Stimulated activated CD4-positive, alpha-beta T cell treated with anti-CD3 and anti-CD28 coated beads, Interleukin-2, amount 100 ng/mL, for 24 hours (primary cell): Measurements from ENCODE around the gene ZNF236.
A peak's percentile ranks its signal among the peaks of the same experiment; 100 is the strongest.

Experiments used
- DNase-seq, 2 donors: peaks; one replicate each; pipeline ENCODE4 v3.0.0-alpha.2; 2020

The ZNF236 gene

DNA sequence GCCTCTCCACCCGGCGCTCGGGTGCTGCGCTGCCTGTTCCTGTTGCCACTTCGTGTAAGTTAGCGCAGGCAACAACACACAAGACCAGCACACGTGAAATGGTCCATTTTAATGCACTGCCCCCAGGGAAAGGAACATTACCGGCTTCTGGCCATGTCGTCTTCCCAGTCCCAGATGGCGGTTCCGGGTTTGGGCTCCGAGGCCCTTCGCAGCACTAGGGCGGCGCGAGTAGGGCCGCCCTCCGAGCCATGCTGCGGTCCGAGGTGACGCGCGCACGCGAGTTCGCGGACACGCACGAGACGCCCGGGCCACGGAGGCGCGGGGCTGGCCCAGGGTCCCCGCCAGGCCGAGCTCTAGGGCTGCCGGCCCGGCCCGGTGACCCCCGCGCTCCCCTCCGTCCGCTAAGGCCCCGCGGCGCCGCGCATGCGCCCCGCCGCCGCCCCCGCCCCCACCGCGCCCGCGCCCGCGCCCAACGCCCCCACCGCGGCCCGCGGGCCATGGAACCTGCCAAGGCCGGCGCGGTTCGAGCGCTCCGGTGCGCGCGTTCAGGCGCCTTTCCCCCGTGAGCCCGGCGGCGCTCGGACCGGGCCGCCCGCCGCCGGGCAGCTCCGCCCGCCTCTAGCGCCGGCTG, 367 bp upstream of the ZNF236 start:
- DNase-seq = peak; percentile 58 to 65

DNA sequence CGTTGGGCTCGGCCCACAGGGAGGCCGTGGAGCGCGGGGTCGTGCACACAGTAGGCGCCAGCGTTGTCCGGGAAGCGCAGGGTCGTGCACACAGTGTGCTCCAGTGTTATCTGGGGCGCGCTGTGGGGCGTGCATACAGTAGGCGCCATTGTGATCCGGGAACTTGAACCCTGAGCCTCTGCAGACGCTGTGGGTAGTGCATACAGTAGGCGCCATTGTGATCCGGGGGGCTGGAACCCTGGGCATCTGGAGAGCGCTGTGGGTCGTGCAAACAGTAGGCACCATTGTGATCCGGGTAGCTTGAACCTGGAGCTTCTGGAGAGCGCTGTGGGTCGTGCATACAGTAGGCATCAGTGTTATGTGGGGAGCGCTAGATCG, 793 bp downstream of the ZNF236 start:
- DNase-seq = peak; percentile 24 to 30

DNA sequence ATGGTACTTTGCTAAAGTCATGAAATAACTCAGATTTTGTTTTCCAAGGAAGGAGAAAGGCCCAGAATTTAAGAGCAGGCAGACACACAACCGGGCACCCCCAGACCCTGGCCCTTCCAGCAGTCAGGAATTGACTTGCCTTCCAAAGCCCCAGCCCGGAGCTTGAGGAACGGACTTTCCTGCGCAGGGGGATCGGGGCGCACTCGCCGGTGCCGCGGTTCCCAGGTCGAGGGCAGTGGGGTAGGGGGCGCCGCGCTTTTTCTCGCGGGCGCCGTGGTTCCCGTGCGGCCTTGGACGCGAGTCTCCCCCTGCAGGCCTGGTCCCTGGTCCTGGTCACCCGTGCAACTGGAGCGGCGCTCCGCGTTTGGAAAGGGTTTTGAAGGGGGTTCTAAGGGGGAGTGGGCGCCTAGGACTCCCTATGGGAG, 1.2 kb downstream of the ZNF236 start:
- DNase-seq = peak; percentile 23 to 24

DNA sequence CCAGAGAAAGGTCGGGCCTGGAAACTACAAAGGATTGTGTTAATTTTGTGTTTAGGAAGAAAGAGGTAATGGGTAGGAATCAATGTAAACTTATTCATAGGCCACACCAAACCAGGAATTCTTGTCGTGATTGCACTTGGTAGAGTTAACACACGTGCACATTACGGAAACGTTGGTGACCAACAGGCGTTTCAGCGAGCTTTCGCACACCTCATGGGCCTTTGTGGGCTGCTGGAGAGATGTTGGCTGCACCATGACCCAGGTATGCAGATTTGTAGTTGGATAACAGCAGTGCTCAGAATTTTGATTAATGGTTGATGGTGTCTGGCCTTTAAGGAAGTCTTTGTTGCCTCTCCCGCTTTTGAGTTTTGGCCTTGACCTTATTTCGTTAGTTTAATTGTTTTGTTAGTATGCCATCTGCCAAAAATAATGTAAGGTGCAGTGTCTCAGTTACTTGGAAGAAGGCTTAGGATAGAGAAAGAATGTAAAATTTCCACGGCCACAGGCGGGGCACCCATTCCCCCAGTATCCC, 1.9 kb downstream of the ZNF236 start:
- DNase-seq = no peak

DNA sequence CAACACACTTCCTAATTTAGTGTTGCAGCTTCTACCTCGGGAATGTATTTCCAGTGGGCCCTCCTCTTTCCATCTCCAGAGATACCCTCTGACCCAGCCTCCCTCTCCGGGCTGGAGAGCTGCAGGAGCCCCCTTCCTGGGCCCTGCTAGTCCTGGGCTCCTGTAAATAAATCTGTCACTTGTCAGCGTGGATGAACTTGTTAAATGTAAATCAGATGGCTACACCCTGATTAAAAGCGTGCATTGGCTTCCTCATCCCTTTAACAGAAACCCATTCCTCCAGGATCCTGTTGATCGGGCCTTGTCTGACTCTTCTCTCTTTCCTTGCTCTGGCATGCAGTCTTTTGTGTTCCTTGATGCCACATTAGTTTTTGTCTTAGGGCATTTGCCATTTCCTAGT, 2.4 kb downstream of the ZNF236 start:
- DNase-seq = no peak

DNA sequence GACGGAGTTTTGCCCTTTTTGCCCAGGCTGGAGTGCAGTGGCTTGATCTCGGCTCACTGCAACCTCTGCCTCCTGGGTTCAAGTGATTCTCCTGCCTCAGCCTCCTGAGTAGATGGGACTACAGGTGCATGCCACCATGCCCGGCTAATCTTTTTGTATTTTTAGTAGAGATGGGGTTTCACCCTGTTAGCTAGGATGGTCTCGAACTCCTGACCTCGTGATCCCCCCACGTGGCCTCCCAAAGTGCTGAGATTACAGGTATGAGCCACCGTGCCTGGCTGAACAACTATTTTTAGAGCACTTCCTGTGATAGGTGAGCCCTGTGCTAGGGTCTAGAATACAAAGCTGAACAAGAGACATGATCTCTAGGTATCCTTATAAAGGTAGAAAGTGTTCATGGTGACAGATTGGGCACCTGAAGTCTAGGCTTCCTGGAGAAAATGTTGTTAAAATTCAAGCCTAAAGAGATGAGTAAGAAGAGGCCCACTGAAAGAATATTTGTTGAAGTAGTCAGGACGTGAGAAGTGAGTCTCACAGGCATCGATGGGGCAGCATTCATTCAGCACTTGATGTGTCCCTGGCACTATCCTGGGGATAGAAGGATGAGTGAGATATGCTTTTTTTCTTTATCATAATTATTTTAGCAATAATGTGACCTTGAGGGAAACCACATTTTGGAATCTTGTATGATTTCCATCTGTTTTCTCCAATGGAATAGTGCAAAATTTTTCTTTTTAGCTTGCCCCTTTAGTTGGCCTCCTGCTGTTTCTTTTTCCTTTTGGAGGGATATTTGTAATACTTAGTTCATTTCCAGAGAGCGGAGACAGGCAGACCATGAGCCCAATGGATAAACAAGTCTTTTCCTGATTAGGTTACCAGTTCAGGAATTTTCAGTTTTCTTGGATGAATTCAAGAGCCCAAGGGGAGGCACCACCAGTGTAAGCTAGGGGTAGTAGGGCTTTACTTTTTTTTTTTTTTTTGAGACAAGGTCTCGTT, 5.1 kb downstream of the ZNF236 start:
- DNase-seq = no peak

DNA sequence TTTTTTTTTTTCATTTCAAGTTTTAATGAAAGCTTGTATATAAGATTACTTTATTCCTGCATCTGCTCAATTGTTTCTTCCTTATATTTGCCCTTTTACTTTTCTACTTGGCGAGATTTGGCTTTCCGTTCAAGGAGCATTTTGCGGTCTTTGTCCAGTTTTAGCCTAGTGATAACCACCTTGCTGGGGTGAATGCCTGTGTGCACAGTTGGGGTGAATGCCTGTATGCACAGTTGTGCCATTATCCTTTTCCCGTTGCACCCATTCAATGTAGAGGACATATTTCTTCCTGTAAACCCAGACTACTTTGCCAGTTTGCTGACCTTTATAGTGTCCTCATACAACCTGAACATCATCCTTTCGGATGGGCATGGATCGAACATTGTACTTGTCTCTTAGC, 12.0 kb downstream of the ZNF236 start:
- DNase-seq = no peak

DNA sequence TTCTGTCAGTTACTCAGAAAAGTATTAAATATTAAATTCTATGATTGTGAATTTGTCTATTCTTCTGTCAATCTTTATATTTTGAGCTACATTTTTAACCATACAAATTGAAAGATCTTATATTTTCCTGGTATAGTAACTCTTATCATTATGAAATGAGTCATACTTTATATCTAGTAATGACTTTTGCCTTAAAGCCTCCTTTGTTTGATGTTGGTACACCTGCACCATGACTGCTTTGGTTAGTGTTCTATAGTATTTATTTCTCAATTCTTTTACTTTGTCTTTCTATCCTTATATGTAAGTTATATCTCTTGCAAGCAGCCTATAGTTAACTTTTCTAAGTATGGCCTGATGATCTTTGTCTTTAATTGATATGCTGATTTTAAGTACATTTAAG, 13.0 kb downstream of the ZNF236 start:
- no peak for DNase-seq

DNA sequence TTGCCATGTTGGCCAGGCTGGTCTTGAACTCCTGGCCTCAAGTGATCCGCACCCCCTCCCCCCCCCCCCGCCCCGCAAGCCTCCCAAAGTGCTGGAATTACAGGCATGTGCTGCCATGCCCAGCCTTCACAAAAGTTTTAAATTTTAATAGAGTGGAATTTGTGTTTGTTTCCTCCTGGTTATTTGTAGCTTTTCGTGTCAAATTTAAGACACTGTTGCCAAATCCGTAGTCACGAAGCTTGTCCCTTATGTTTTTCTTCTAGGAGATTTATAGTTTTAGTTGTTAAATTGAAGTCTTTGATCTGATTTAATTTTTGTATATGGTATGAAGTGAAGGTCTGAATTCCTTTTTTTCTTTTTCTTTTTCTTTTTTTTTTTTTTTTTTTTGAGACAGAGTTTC, 14.7 kb downstream of the ZNF236 start:
- DNase-seq = no peak

DNA sequence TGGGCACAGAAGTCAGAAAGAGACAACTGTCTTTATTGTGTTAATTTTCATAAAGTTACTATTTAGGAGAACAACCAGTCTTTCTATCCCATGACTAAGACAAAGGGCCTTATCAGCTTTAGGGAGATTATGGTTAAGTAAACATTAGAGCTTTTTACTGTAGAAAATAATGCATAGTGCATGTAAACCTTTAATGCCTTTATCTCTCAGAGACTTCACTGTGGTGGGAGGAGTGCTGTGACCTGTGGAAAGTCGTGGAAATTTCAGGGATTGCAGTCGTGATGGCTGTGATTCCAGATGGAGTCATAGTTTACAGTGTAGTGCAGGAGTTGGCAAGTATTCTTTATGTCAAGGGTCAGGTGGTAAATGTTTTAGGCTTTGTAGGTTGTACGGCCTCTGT, 15.8 kb downstream of the ZNF236 start:
- DNase-seq = no peak

DNA sequence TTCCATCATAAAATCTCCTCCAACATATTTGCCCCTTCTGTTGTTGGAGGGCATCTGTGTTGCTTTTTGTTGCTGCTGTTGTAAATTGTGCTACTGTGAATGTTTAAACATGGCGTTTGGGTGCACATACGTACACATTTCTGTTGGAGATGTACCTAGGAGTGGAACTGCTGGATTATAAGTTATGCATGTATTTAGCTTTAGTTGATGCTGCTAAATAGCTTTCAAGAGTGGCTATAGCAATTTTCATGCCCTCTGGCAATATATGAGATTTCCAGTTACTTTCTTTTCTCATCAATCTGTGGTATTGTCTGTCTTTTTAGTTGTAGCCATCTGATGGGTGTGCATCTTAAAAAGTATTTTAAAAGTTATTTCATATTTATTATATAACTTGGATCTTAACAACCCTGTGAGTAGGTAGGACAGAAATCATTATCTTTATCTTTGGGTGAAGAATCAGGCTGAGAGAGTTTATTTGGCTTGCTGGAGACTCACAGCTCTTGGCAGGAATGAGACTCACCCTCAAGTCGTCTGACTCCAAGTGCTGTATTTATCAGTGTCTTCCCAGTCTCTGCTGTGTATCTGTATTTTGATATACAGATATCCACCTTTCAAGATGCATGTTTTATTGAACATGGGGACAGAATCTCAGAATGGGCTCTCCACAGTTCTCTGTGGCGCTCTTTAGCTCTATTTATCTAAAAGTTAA, 16.9 kb downstream of the ZNF236 start:
- no peak for DNase-seq

DNA sequence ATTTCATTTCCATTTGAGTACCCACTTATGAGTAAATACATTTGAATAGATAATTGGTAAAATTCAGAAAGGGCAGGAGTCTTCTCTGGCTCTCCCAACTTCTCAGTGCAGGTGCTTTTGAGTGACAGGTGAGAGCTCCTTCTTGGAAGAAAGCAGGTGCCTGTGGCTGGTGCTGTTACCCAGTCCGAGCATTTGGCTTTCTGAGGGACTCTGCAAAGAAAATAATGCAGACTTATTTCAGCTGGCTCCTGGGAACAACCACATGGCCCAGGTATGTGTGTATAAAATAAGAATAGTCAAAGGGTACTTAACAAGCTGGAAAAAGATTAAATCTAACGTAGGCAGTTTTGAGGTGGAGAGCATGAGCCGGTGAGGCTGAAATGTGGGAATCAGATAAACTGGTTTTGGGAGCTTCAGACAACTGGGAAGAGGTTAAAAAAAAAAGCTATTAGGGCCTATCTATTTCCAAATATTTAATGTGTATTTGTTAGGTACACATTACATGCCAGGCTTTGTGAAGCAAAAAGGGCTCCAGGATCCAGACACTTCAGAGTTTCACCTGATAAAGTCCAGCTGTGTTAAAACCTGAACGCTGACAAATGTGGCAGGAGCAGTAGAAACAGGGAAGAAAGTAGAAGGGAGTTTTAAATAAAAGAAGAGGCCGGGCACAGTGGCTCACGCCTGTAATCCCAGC, 20.6 kb downstream of the ZNF236 start:
- DNase-seq = no peak

DNA sequence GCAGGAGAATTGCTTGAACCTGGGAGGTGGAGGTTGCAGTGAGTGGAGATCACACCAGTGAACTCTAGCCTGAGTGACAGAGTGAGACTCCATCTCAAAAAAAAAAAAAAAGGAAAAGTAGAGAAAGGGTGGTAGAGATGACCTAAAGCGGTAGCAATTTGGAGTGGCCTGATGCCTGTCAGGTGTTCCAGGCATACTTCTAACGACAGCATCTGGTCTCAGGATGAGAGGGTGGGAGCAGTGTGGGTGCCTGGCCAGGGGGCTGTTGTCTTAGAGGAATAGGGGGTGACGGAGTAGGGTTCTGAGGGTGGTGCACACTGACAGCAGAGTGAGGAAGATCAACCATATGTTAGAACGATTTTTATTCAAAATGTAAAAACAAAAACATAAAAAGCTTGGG, 21.8 kb downstream of the ZNF236 start:
- DNase-seq = no peak

DNA sequence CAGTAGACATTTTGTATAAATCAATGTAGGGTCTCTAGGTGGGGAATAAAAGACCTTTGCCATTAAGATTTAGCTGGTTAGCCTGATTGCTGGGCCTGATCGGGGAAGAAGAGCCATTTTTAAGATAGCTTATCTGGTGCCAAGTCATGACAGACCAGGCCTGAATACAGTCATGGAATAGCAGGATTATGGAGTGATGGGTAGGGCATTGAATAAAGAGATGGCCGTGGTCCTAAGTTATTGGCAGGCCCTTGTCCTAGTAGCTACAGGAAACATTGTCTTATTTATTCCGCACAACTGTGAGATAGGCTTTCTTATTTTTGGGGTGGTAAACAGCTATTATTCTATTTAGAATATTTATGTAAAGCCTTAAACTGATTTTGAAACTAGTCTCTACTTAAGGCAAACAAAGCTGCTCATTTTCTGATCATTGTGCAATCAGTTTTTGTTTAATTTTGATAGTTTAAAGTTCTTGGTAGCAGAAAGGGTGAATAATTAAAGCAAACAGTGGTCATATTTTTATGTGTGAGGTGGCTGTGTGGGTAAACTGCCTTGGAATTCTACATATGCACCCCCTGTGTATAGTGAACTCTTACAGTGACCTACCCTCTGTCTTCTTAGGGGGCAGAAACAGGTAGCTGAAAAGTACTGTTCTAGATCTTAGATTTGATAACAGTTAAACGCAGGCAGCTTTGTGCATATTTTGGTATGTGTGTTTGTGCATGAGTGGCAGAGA, 22.6 kb downstream of the ZNF236 start:
- DNase-seq = no peak

DNA sequence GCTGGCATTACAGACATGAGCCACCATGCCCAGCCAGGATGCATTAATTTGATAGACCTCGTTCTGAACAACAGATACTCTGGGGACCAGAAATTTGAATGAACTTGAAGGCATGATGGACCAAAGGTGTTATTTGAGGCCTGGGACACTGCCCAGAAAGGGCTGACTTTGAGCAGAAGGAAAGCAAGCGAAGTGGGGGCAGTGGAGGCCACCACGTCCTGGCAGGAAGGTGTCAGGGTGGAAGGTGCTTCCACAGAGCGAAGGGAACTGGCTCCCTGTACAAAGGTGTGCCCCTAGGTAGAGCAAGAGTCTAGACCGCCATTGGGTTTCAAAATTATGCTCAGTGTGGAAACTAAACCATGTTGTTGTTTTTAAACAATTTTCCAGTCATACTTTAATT, 23.9 kb downstream of the ZNF236 start:
- DNase-seq = no peak

DNA sequence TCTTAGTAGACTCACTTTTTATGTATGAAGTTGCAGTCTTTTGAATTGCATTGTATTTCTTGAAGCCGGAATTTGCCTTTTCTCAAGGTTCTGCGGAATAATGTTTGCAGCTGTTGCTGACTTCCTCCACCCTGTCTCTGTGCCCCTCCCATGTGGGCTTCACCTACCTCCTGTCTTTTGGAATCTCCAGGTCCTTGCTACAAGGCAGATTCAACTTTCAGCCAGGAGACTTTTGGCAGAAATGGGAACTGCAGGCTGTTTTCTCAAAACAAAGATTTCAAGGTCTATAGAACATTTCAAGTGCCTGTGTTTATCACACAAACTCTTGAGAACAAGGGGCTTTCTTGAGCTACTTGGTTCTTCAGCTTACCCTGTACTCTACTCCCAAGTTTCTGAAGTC, 25.6 kb downstream of the ZNF236 start:
- DNase-seq = no peak

DNA sequence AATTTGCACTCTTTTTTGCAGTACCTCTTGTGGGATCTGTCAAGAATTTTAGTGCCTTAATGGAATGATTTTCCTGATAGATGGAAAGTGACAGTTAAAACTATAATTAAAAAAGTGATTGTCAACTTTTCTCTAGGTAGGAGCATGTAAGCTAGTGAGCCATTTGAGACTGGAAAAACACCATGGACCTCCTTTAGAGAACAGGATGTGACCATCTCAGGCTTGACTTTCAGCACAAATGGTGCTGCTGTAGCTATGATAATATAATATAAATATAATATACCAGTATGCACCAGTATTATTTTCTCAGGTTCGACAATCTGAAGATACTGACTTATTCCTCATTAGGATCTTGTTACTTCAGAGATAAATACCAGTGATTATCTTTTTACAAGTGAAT, 27.8 kb downstream of the ZNF236 start:
- DNase-seq = no peak

DNA sequence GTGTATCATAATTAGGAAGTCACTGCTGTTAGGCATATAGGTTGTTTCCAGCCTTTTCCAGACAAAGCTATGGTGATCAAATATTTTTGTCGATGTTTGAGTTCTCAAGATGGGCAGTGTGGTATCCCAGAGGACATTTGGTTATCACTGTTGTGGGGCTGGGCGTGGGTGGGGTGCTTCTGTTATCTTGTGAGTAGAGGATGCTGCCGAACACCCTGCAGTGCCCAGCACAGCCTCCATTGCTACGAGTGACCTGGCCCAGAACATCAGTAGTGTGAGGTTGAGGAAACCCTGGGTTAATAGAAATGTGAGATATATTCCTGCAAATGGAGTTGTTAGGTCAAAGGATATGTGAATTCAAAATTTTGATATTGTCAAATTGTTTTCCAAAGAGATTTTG, 33.2 kb downstream of the ZNF236 start:
- DNase-seq = no peak

DNA sequence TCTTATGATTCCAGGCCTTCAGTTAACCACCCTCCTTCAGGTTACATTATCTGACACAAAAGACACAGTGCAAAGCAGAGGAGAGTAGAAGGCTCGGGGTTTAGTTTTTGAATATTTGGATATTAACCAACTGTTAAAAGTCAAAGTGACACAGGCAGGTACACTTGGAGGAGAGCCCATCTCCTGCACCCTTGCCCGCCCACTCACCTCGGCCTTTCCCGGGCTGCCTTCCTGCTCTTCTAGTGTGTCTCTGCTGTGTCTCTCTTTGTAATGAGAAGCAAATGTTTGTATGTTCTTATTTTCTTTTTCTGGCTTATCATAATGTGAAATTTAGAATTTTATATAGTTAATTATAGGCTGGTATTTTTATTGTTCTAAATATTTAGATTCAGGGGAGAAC, 35.1 kb downstream of the ZNF236 start:
- no peak for DNase-seq

DNA sequence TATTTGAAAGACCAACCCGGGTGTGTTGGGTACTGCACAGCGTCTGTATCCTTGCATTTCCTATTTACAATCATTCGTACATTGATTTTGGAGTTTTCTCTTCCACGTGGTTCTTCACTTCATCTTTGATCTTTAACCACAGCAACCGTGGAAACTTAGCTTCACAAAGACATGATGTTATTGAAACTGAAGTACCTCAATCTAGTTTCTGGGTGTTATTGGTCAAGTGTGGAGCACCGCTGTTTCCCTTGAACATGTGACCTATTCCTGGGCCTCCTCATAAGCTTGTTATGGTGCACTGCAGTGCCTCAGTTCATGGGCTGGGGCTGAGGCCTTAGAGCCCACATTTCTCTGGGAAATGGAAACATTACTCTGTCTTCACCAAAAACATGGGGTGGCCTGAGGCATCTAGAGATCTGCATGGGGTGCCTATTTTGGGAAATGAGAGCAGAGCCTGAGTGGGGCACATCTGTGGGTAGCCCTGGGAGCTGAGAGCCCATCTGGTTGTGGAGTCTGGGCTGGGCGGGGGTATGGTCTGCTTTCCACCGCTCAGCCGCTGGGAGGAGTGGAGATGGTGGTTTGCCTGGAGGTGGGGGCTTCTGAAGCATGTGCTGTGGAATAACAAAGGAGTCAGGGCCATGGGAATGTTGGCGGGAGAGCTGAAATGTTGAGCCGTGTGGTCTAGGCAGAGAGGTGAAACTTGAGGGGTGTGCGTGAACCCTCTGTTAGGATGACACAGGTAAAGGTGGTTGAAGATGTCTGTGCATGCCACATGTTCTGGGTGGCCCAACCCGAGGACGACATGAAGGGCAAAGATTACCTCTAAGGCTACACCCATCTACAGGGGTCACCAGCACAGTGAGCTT, 37.4 kb downstream of the ZNF236 start:
- peak; percentile 25 to 32 for DNase-seq

DNA sequence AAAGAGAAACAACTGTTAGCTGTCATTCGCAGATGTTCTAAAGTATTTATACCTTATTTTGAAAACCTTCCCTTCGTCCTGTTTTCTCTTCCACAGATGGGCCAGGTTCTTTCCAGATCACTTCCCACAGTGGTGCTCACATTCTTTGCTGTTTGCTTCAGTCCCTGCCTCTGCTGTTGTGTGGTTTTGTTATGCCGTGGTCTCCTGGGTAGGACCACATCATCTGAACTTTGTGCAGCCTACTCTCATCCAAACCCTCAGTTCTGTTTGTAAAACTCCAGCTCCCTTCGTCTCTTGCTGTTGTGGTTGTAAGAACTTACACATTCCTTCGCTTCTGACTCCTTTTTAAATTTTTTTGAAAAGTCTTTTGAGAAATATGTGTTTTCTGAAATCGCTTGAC, 38.1 kb downstream of the ZNF236 start:
- DNase-seq = no peak
